ENCODE results near the gene CCDC51. TPM values are rescaled to one million over a fixed set of nuclear protein-coding genes. Genes with fewer than 3 reads are reported as not detected.

Gene CCDC51
- total RNA-seq, 1 experiment from 2014 or later: 11.8 TPM

- ChIA-PET POLR2A (ENCODE audit: low non-redundant PET) (no interaction called here), CTCF (no interaction called here)
- TF ChIP-seq EZH2 (IDR thresholded peaks at IDR 0.05; ENCODE audit: borderline replicate concordance, low read depth, low read length, poor library complexity, severe bottlenecking) (no peak), CTCF (conservative IDR thresholded peaks at IDR 0.05; ENCODE audit: low read depth, low read length) (no peak)
- no peak overlapping the region for H3K4me3 ChIP-seq (ENCODE audit: low read depth, low read length, poor library complexity, severe bottlenecking)
- H3K9me3 ChIP-seq (ENCODE audit: low read depth, low read length, poor library complexity, severe bottlenecking): no peaks in the 10 kb centered on the region
- H3K27ac ChIP-seq (ENCODE audit: low read depth, low read length, poor library complexity, severe bottlenecking): no peak overlapping the region
- no TSS peak for BruUV-seq (replicated peaks)
- H3K36me3 ChIP-seq (ENCODE audit: insufficient read depth, low read length, poor library complexity, severe bottlenecking): no peaks in the 10 kb centered on the region
- H3K27me3 ChIP-seq (replicated peaks; ENCODE audit: insufficient read depth, low read depth, low read length, poor library complexity): no peaks in the 10 kb centered on the region
- intact Hi-C loops (cut with micrococcal nuclease; ENCODE audit: unreplicated experiment): no loop called here
- no peak for DNase-seq (ENCODE audit: low spot score)
- no peaks in the 10 kb centered on the region for H3K4me1 ChIP-seq (ENCODE audit: insufficient read depth, low read length, poor library complexity, severe bottlenecking)
Observed at GRCh38 chr3:48388966-48389365, 51.0 kb downstream of the CCDC51 start.

- no peaks in the 10 kb centered on the region for H3K9me3 ChIP-seq (ENCODE audit: low read depth, low read length, poor library complexity, severe bottlenecking)
- H3K4me1 ChIP-seq (ENCODE audit: insufficient read depth, low read length, poor library complexity, severe bottlenecking): no peaks in the 10 kb centered on the region
- H3K27ac ChIP-seq (ENCODE audit: low read depth, low read length, poor library complexity, severe bottlenecking): no peak overlapping the region
- H3K4me3 ChIP-seq (ENCODE audit: low read depth, low read length, poor library complexity, severe bottlenecking): no peak overlapping the region
- TF ChIP-seq EZH2 (IDR thresholded peaks at IDR 0.05; ENCODE audit: borderline replicate concordance, low read depth, low read length, poor library complexity, severe bottlenecking) (no peak), CTCF (conservative IDR thresholded peaks at IDR 0.05; ENCODE audit: low read depth, low read length) (no peak)
- DNase-seq (ENCODE audit: low spot score): no peak
- intact Hi-C loops (cut with micrococcal nuclease; ENCODE audit: unreplicated experiment): no loop called here
- H3K36me3 ChIP-seq (ENCODE audit: insufficient read depth, low read length, poor library complexity, severe bottlenecking): no peaks in the 10 kb centered on the region
- ChIA-PET CTCF (no interaction called here), POLR2A (ENCODE audit: low non-redundant PET) (no interaction called here)
- BruUV-seq (replicated peaks): no TSS peak
- H3K27me3 ChIP-seq (replicated peaks; ENCODE audit: insufficient read depth, low read depth, low read length, poor library complexity): no peaks in the 10 kb centered on the region
Observed at GRCh38 chr3:48387634-48388033, 52.3 kb downstream of the CCDC51 start.

Other genes with a start within 250 kb of the CCDC51 start
- gene CAMP, start 216.6 kb downstream of the CCDC51 start, total RNA-seq (2021): not detected in 2 replicates
- 25.6 and 26.7 TPM in 2 replicates for gene ZNF589, start 199.0 kb downstream of the CCDC51 start, total RNA-seq (2021)
- gene NME6, start 138.8 kb downstream of the CCDC51 start, total RNA-seq (2021): 12.0 and 13.5 TPM in 2 replicates
- not detected in 2 replicates for gene SPINK8, start 106.5 kb downstream of the CCDC51 start, total RNA-seq (2021)
- 0.55 and 0.60 TPM in 2 replicates for gene FBXW12, start 67.9 kb downstream of the CCDC51 start, total RNA-seq (2021)
- 24.6 and 38.0 TPM in 2 replicates for gene PLXNB1, start 10.0 kb downstream of the CCDC51 start, total RNA-seq (2021)
- 118 and 152 TPM in 2 replicates for gene TMA7, start 138 bp upstream of the CCDC51 start, total RNA-seq (2021)
- gene ATRIP, start 6.6 kb upstream of the CCDC51 start, total RNA-seq (2021): 9.5 and 9.7 TPM in 2 replicates
- 61.8 and 63.5 TPM in 2 replicates for gene SHISA5, start 64.1 kb upstream of the CCDC51 start, total RNA-seq (2021)
- gene PFKFB4, start 116.7 kb upstream of the CCDC51 start, total RNA-seq (2021): 5.0 and 7.2 TPM in 2 replicates
- gene UCN2, start 123.7 kb upstream of the CCDC51 start, total RNA-seq (2021): 0.49 and 0.81 TPM in 2 replicates
- 16.4 and 24.8 TPM in 2 replicates for gene COL7A1, start 155.2 kb upstream of the CCDC51 start, total RNA-seq (2021)
- 189 and 215 TPM in 2 replicates for gene UQCRC1, start 169.5 kb upstream of the CCDC51 start, total RNA-seq (2021)
- gene TMEM89, start 181.7 kb upstream of the CCDC51 start, total RNA-seq (2021): 0.50 TPM in 1 of 2 replicates, not detected in the other
- gene SLC26A6, start 195.3 kb upstream of the CCDC51 start, total RNA-seq (2021): 11.8 and 12.6 TPM in 2 replicates
- 1.2 and 2.1 TPM in 2 replicates for gene CELSR3, start 222.8 kb upstream of the CCDC51 start, total RNA-seq (2021)
- 15.0 and 18.8 TPM in 2 replicates for gene NCKIPSD, start 245.8 kb upstream of the CCDC51 start, total RNA-seq (2021)